CD14-positive monocyte (primary cell): Measurements from ENCODE around the gene IRF9. TPM values are rescaled to one million over a fixed set of nuclear protein-coding genes. Genes with fewer than 3 reads are reported as not detected.
A peak's percentile ranks its signal among the peaks of the same experiment; 100 is the strongest.

Experiments used
- DNase-seq, 3 donors: peaks; one replicate each; pipeline ENCODE4 v3.0.0-alpha.2; 2011 to 2022
- H2AFZ ChIP-seq: 2 replicates; pipeline ENCODE4 v1.6.0; 2012; ENCODE audit warnings: mild to moderate bottlenecking, low read depth, low read length, inconsistent platforms; ENCODE audit not compliant: insufficient read depth, poor library complexity, severe bottlenecking
- H3K27ac ChIP-seq, 2 donors: 1 replicate in 1 of 2; 2 replicates in 1 of 2; pipeline ENCODE4 v1.5.1; 2012 to 2013; ENCODE audit warnings: low read length in 2 of 2, control low read depth in 1 of 2, inconsistent platforms in 1 of 2, low read depth in 1 of 2, mild to moderate bottlenecking in 1 of 2
- H3K27me3 ChIP-seq, 2 donors: one replicate each; pipeline versions ENCODE4 v1.6.0 to v1.6.1; 2011 to 2013; ENCODE audit warnings: low read length in 2 of 2; ENCODE audit not compliant: control insufficient read depth in 2 of 2, insufficient read depth in 2 of 2
- H3K36me3 ChIP-seq, 2 donors: replicated peaks in 1 of 2; 1 replicate in 1 of 2; 2 replicates in 1 of 2; pipeline versions ENCODE4 v1.5.1 to v1.6.1; 2012 to 2013; ENCODE audit warnings: low read length in 2 of 2, control low read depth in 1 of 2, inconsistent platforms in 1 of 2, mild to moderate bottlenecking in 1 of 2; ENCODE audit not compliant: insufficient read depth in 2 of 2, control insufficient read depth in 1 of 2
- H3K4me1 ChIP-seq, 2 donors: 1 replicate in 1 of 2; 2 replicates in 1 of 2; pipeline versions ENCODE4 v1.5.1 to v1.6.1; 2012 to 2013; ENCODE audit warnings: low read length in 2 of 2, control low read depth in 1 of 2, inconsistent platforms in 1 of 2, mild to moderate bottlenecking in 1 of 2, moderate library complexity in 1 of 2; ENCODE audit not compliant: insufficient read depth in 2 of 2, control insufficient read depth in 1 of 2
- H3K4me2 ChIP-seq: replicated peaks from 2 replicates; pipeline ENCODE3; 2012; ENCODE audit warnings: low read length, moderate library complexity, mild to moderate bottlenecking; ENCODE audit not compliant: poor library complexity, severe bottlenecking; ENCODE audit errors: extremely low read depth
- H3K4me3 ChIP-seq, 3 experiments: fragments of 200-600 bp in 1 of 3; sonication (generic) in 1 of 3; replicated peaks in 1 of 3; 1 replicate in 2 of 3; 2 replicates in 1 of 3; pipeline ENCODE4 v1.5.1; 2011 to 2013; ENCODE audit warnings: low read length in 3 of 3, mild to moderate bottlenecking in 3 of 3, control low read depth in 2 of 3, low read depth in 2 of 3, inconsistent platforms in 1 of 3, moderate library complexity in 1 of 3
- H3K79me2 ChIP-seq: 2 replicates; pipeline ENCODE4 v1.6.0; 2012; ENCODE audit warnings: mild to moderate bottlenecking, control low read depth, inconsistent platforms, low read length, moderate library complexity; ENCODE audit not compliant: insufficient read depth
- H3K9ac ChIP-seq: 2 replicates; pipeline ENCODE4 v1.6.0; 2017; ENCODE audit warnings: low read length, mild to moderate bottlenecking; ENCODE audit not compliant: insufficient read depth, poor library complexity, severe bottlenecking
- H3K9me3 ChIP-seq, 2 donors: replicated peaks in 1 of 2; 1 replicate in 1 of 2; 2 replicates in 1 of 2; pipeline versions ENCODE4 v1.5.1 to v1.6.1; 2012 to 2013; ENCODE audit warnings: low read length in 2 of 2, control low read depth in 1 of 2; ENCODE audit not compliant: control insufficient read depth in 1 of 2, insufficient read depth in 1 of 2
- H4K20me1 ChIP-seq: 2 replicates; pipeline ENCODE4 v1.6.0; 2012; ENCODE audit warnings: mild to moderate bottlenecking, low read length, control low read depth, moderate library complexity; ENCODE audit not compliant: insufficient read depth
- H3K27ac Mint-ChIP-seq, 7 donors: one replicate each; pipeline ENCODE4 v1.8.0; 2020; ENCODE audit warnings: mild to moderate bottlenecking in 7 of 7, mixed read lengths in 7 of 7, moderate library complexity in 6 of 7, inconsistent platforms in 2 of 7
- H3K27me3 Mint-ChIP-seq, 3 donors: one replicate each; pipeline ENCODE4 v1.8.0; 2021 to 2022; ENCODE audit warnings: low read depth in 3 of 3, mild to moderate bottlenecking in 3 of 3, mixed read lengths in 3 of 3, moderate library complexity in 3 of 3, inconsistent platforms in 1 of 3
- H3K36me3 Mint-ChIP-seq, 2 donors: one replicate each; pipeline ENCODE4 v1.8.0; 2020; ENCODE audit warnings: mixed read lengths in 2 of 2, inconsistent platforms in 1 of 2, mild to moderate bottlenecking in 1 of 2
- H3K4me1 Mint-ChIP-seq: one replicate; pipeline ENCODE4 v1.8.0; 2020; ENCODE audit warnings: mild to moderate bottlenecking, mixed read lengths
- H3K4me3 Mint-ChIP-seq, 2 donors: one replicate each; pipeline ENCODE4 v1.8.0; 2020; ENCODE audit warnings: mild to moderate bottlenecking in 2 of 2, mixed read lengths in 2 of 2, moderate library complexity in 1 of 2
- H3K9me3 Mint-ChIP-seq, 7 donors: one replicate each; pipeline ENCODE4 v1.8.0; 2020 to 2022; ENCODE audit warnings: mixed read lengths in 7 of 7, mild to moderate bottlenecking in 6 of 7, moderate library complexity in 6 of 7, inconsistent platforms in 2 of 7
- CTCF ChIP-seq: fragments of 200-600 bp; IDR thresholded peaks from one replicate; pipeline ENCODE4 v1.8.0; 2022; ENCODE audit warnings: antibody characterized with exemption, mild to moderate bottlenecking
- WGBS: methylation state at CpG from one replicate; pipeline ENCODE4 v1.1.5; 2013; ENCODE audit warnings: missing lambda C conversion rate; ENCODE audit not compliant: insufficient coverage; 5-methylcytosine and 5-hydroxymethylcytosine counted together
- intact Hi-C, 2 donors: fragments of 100-400 bp; cut with micrococcal nuclease; formaldehyde crosslinking; loops; one replicate each; pipeline versions ENCODE4 v1.15.0 to v1.15.1; 2023
- polyA plus RNA-seq, 3 donors: library from polyadenylated mRNA; depleted of rRNA in 1 of 3; unstranded in 2 of 3; stranded (reverse) in 1 of 3; fragments of 300-500 nt in 2 of 3; fragments of >200 nt in 1 of 3; fragmentation: Illumina TruSeq in 2 of 3; gene quantifications; 1 replicate in 2 of 3; 2 replicates in 1 of 3; pipeline ENCODE4 v1.2.3, GENCODE V29; 2012 to 2021

The IRF9 gene
- polyA plus RNA-seq, 3 donors = 44.7 to 208 (median 56.0) TPM

DNA sequence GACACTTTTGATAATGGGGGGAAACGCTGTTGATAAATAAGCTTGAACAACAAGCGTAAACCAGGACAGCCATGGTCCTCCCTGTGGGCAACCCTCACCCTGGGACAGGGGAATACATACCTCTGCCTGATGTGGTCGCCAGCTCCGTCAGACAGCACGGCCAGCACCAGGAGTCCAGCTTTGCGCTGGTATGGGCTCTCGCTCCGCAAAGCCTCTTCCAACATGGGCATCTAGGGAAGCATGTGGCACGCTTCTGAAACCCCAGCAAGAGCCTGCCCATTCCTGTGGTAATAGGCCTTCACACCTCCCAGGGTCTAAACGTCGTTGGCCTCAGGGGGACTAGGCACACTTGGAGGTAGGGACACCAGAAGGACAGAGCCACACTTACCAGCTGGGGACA is 24.7 kb downstream of the IRF9 start:
- Histone ChIP-seq H3K9ac (no peak overlapping the region), H3K4me3 (no peak overlapping the region), H3K27me3 (no peaks in the 10 kb centered on the region), H3K4me2 (no peak overlapping the region), H3K4me1 (peaks cover 18 to 21% of the 10 kb centered on the region in 2 donors), H2AFZ (no peak overlapping the region), H4K20me1 (no peaks in the 10 kb centered on the region), H3K27ac (no peak overlapping the region), H3K9me3 (no peaks in the 10 kb centered on the region), H3K36me3 (peaks cover 26 to 66% of the 10 kb centered on the region in 2 donors), H3K79me2 (no peaks in the 10 kb centered on the region)
- Mint-ChIP-seq H3K27ac (no peak overlapping the region), H3K36me3 (peaks cover 49 to 68% of the 10 kb centered on the region in 2 donors), H3K27me3 (peaks cover 0 to 3% (median 1%) of the 10 kb centered on the region in 3 donors), H3K9me3 (no peaks in the 10 kb centered on the region), H3K4me3 (no peak overlapping the region), H3K4me1 (peaks cover 20% of the 10 kb centered on the region)
- no peak for DNase-seq
- intact Hi-C loops = no loop called here
- TF ChIP-seq CTCF = no peak
- whole genome bisulfite sequencing = 94% methylated on average over 11 of the region's 11 CpGs

- H4K20me1 ChIP-seq = no peaks in the 10 kb centered on the region
- H3K36me3 ChIP-seq = peaks cover 24 to 64% of the 10 kb centered on the region in 2 donors
- intact Hi-C loops = no loop called here
- no peak overlapping the region for H3K9ac ChIP-seq
- H3K4me2 ChIP-seq = no peak overlapping the region
- no peaks in the 10 kb centered on the region for H3K9me3 ChIP-seq
- Mint-ChIP-seq H3K4me1 (peaks cover 24% of the 10 kb centered on the region), H3K27ac (peak overlapping the region in 3 of 7 donors; percentile 41 to 73 (median 60)), H3K4me3 (no peak overlapping the region), H3K9me3 (no peaks in the 10 kb centered on the region), H3K36me3 (peaks cover 50 to 67% of the 10 kb centered on the region in 2 donors), H3K27me3 (peaks cover 0 to 3% (median 1%) of the 10 kb centered on the region in 3 donors)
- no peaks in the 10 kb centered on the region for H3K27me3 ChIP-seq
- DNase-seq = no peak
- peaks cover 9% of the 10 kb centered on the region for H3K79me2 ChIP-seq
- H3K27ac ChIP-seq = no peak overlapping the region
- H2AFZ ChIP-seq = no peak overlapping the region
- no peak overlapping the region for H3K4me3 ChIP-seq
- no peak for TF ChIP-seq CTCF
- WGBS = 87% methylated on average over 2 of the region's 10 CpGs
- peaks cover 18 to 21% of the 10 kb centered on the region in 2 donors for H3K4me1 ChIP-seq
Observed at GRCh38 chr14:24186831-24187538, 25.9 kb downstream of the IRF9 start.
